G401.6 (cell line): Measurements from ENCODE around the gene ARVCF.

ENCODE experiments used
- FAIRE-seq: peaks from 2 replicates; lab custom pipeline; 2012; peaks lifted over from hg19 to GRCh38; lab: Jason Lieb, UNC

The ARVCF gene

DNA sequence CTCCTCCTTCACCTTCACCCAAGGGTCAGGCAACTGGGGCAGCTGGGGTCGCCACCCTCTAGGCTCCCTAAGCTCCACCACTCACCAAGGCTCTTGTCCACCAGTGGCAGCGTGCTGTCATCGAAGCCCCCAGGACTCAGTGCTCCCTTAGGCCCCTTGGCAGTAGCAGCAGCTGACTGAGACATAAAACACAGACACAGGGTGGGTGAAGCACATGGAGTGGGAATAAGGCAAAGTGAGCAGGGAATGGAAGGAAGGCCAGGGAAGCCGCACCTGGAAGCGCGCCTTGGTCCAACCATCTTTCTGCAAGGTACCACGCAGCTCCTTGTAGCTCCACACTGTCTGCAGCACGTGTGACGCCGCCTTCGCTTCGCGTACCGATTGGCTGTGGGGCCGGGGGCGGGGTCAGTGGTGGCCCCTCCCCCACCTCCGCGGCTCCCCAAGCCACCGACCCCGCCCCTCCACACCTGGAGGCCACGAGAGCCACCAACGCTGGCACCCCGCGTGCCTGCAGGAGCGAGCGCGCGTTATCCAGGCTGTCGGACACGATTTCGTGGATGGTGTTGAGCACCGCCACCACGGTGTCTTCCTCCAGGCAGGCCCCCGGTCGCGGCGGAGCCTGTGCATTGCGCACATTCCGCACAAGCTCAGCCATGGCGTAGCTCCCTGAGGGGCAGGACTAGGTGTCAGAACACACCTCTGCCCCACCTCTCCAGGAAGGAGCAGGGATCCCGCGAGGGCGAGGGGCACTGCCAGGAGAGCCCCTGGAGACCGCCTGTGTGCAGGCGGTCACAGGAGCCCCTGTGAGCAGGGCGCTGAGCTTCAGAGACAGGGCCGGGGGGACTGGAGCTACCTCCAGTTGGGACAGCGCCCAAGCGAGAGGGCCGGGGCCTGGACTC is 43.7 kb downstream of the ARVCF start:
- no peak for FAIRE-seq

DNA sequence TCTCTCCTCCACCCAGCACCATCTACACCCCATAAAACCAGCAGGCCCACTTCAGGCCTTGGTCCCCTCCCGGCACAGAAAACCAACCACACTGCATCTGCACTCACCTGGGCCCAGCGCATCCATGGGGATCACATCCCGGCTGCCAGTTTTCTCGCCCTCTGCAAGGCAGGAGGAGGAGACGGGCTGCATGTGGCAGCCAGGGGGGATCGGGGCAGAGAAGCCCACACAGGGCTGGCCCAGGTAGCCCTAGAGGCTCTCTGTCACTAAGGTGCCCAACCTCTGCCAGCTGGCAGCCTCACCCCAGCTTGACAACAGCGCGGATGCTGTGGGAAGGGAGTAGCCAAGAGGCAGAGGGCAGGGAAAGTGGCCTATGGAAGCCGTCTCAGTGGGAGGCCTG is 44.4 kb downstream of the ARVCF start:
- no peak for FAIRE-seq

- no peak for FAIRE-seq
These were observed 45.1 kb downstream of the ARVCF start for GRCh38 chr22:19971276-19972124.

DNA sequence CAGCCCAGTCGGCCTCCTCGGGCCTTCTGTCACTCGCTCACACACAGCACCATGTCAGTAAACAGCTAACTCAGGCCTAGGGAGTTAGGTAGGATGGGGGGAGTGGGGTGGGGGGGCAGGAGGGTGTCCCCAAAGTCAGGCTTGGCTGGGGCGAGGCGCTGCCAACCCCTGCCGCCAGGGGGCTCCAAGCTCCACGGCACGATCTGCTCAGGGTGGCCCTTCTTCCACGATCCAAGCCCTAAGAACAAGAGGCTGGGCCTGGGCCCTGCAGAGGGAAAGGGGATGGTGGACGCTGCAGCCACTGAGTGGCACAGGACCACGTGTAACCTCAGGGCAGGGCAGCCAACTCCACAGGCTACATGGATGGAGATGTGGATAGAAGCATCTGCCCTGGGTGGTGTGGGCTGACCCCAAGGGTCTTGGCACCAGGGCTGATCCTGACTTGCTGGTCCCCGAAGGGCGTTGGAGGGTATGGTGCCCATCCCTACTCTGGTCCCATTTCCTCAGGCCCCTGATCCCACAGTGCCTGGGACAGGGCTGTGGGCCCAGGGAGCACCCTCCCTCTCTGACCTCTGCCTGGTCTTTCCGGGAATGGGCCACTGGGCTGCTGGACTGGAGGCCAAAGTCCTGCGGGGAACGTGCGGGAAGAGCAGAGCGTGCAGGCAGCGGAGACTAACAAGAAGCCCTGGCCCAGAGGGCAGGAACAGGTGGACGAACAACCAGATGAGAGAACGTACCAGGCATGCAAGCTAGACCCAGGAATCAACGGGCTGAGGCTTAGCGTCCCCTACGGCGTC is 45.9 kb downstream of the ARVCF start:
- no peak for FAIRE-seq

- no peak for FAIRE-seq
These were observed 46.6 kb downstream of the ARVCF start for GRCh38 chr22:19970031-19970478.

DNA sequence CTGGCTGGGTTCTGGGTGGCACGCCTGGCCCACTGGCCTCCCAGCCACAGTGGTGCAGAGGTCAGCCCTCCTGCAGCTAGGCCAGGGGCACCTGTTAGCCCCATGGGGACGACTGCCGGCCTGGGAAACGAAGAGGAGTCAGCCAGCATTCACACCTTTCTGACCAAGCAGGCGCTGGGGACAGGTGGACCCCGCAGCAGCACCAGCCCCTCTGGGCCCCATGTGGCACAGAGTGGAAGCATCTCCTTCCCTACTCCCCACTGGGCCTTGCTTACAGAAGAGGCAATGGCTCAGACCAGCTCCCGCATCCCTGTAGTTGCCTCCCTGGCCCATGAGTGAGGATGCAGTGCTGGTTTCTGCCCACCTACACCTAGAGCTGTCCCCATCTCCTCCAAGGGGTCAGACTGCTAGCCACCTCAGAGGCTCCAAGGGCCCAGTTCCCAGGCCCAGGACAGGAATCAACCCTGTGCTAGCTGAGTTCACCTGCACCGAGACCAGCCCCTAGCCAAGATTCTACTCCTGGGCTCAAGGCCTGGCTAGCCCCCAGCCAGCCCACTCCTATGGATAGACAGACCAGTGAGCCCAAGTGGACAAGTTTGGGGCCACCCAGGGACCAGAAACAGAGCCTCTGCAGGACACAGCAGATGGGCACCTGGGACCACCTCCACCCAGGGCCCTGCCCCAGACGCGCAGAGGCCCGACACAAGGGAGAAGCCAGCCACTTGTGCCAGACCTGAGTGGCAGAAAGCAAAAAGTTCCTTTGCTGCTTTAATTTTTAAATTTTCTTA is 47.3 kb downstream of the ARVCF start:
- FAIRE-seq: no peak

DNA sequence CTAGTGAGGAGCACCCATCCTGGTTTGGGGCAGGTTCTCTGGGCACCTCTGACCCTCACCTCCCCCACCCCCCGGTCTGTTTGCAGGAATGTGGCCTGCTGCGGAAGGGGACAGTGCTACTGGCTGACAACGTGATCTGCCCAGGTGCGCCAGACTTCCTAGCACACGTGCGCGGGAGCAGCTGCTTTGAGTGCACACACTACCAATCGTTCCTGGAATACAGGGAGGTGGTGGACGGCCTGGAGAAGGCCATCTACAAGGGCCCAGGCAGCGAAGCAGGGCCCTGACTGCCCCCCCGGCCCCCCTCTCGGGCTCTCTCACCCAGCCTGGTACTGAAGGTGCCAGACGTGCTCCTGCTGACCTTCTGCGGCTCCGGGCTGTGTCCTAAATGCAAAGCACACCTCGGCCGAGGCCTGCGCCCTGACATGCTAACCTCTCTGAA is 48.2 kb downstream of the ARVCF start:
- no peak for FAIRE-seq

DNA sequence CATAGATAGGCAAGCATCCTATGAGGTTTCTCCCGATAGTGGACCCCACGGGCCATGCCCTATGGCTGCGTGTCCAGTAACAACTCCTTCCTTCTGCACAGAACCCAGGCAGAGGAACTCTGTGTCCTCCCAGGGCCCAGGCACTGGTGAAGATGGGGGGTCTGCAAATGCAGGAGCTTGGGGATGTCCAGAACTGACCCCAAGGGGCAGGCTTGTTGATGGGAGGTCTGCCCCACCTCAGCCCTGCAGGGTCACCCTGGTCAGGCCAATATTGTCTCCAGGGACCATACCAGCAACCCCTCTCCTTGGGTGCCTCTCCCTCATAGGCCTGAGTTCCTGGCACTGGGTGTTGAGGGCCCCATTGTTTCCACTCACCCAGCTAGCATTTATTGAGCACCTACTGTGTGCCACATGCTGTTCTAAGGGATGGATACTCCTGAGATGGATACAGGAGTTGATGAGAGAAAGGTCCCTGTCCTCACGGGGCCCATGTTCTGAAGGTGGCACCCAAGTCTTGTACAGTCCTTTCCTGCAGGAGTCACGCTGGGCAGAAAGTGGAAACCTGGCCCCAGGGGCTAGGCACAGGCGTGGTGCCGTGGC is 48.7 kb downstream of the ARVCF start:
- no peak for FAIRE-seq

GRCh38 chr22:19966908-19967750 is 49.5 kb downstream of the ARVCF start:
- no peak for FAIRE-seq

DNA sequence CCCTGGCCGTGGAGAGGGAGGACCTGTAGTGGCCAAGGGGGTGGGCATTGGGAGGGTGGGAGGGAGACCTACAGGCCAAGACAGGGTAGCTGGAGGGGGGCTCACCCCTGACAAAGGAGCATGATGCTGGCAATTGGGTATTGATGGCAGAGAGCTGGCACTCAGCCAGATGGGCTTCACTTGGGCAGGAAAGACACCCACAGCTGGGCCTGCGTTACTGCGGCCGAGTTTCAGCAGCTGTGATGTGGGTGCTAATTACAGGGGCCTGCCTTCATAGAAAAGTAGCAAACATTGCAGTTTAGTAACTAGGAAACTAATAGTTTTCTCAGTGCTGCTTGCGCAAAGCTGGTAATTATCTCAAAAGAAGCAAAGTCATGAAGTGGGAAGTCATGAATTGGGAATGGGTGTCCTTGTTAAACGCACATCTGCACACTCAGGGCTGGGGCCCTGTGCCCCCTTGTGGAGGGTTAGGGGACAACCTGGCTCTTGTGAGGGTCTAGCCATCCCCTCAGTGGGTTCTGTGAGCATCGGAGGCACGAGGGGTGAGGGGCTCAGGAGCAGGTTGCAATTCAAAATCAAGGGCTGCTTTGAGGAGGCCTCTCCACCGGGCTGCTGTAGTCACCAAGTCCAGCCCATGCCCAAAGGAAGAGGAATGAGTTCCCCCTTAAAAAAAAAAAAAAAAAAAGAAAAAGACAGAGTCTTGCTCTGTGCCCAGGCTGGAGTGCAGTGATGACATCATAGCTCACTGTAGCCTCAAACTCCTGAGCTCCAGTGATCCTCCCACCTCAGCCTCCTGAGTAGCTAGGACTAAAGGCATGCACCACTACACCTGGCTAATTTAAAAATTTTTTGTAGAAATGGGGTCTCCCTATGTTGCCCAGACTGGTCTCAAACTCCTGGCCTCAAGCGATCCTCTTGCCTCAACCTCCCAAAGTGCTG is 50.6 kb downstream of the ARVCF start:
- no peak for FAIRE-seq

- no peak for FAIRE-seq
These were observed 51.8 kb downstream of the ARVCF start for GRCh38 chr22:19964701-19965386.

DNA sequence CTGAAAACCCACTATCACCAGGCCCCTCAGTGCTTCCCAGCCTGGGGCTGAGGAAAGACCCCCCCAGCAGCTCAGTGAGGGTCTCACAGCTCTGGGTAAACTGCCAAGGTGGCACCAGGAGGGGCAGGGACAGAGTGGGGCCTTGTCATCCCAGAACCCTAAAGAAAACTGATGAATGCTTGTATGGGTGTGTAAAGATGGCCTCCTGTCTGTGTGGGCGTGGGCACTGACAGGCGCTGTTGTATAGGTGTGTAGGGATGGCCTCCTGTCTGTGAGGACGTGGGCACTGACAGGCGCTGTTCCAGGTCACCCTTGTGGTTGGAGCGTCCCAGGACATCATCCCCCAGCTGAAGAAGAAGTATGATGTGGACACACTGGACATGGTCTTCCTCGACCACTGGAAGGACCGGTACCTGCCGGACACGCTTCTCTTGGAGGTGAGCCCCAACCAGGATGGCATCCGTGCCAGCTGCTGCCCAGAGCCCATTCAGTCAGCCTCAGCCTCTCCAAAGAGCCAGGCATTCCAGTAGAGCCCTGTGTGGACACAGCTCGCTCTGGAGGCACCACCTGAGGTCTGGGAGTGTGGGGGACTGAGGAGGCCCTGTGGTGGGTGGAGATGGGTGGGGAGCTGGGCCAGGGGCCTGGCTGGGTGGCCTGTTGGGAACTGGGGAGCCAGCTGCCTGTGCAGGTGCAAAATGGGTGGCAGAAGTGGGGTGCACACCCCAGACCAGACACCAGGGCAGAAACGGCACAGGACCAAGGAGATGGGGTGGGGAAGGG is 52.6 kb downstream of the ARVCF start:
- no peak for FAIRE-seq

GRCh38 chr22:19962909-19963806 is 53.5 kb downstream of the ARVCF start:
- no peak for FAIRE-seq

DNA sequence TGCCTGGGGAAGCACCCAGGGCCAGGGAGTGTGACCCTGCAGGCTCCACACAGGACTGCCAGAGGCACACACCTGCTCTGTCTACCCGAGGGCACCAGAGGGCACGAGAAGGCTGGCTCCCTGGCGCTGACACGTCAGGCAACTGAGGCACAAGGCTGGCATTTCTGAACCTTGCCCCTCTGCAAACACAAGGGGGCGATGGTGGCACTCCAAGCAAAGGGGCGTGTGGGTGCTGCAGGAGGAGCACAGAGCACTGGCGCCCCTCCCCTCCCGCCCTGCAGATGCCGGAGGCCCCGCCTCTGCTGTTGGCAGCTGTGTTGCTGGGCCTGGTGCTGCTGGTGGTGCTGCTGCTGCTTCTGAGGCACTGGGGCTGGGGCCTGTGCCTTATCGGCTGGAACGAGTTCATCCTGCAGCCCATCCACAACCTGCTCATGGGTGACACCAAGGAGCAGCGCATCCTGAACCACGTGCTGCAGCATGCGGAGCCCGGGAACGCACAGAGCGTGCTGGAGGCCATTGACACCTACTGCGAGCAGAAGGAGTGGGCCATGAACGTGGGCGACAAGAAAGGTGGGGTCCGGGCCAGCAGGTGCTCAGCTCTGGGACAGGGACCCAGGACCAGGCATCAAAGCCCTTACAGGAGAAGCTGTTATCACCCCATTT is 54.2 kb downstream of the ARVCF start:
- FAIRE-seq: no peak

DNA sequence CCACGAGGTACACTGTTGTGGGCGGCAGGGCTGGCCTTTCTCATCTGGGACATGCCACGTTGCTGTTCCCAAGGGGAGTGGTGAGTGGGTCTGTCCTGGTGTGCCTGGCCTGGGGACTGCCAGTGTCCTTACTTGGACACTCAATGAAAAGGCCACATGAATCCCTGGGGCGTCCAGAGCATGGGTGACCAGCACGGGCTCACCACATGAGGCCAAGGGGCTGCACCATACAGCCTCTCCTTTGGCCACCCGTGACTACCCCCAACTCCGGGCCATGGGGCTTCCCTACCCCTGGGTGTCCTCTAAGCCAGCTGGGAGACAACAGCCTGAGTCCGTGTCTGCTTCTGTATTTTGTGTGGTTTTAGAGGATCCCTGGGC is 54.8 kb downstream of the ARVCF start:
- no peak for FAIRE-seq

GRCh38 chr22:19961201-19961580 is 55.4 kb downstream of the ARVCF start:
- FAIRE-seq: no peak
